Measurements from ENCODE around the gene NRGN.

Gene NRGN

GRCh38 chr11:124727474-124727873 is 12.3 kb upstream of the NRGN start:
- Mint-ChIP-seq H3K9me3 (no peaks in the 10 kb centered on the region), H3K27me3 (ENCODE audit: low read depth) (peaks cover 32% of the 10 kb centered on the region), H3K27ac (no peak overlapping the region), H3K36me3 (ENCODE audit: low read depth) (no peaks in the 10 kb centered on the region), H3K4me3 (no peak overlapping the region), H3K4me1 (ENCODE audit: low read depth) (no peaks in the 10 kb centered on the region)
- no peak for DNase-seq (ENCODE audit: low spot score)

- no peaks in the 10 kb centered on the region for H3K4me1 Mint-ChIP-seq (ENCODE audit: low read depth)
- H3K4me3 Mint-ChIP-seq: no peak overlapping the region
- no peaks in the 10 kb centered on the region for H3K9me3 Mint-ChIP-seq
- no peak for DNase-seq (ENCODE audit: low spot score)
- H3K36me3 Mint-ChIP-seq (ENCODE audit: low read depth): no peaks in the 10 kb centered on the region
- H3K27ac Mint-ChIP-seq: no peak overlapping the region
- peaks cover 27% of the 10 kb centered on the region for H3K27me3 Mint-ChIP-seq (ENCODE audit: low read depth)
Measured at GRCh38 chr11:124728134-124728533, 11.6 kb upstream of the NRGN start.

- no peak for DNase-seq (ENCODE audit: low spot score)
- no peak overlapping the region for H3K4me3 Mint-ChIP-seq
- H3K27me3 Mint-ChIP-seq (ENCODE audit: low read depth): peaks cover 24% of the 10 kb centered on the region
- no peak overlapping the region for H3K27ac Mint-ChIP-seq
- H3K4me1 Mint-ChIP-seq (ENCODE audit: low read depth): no peaks in the 10 kb centered on the region
- H3K9me3 Mint-ChIP-seq: no peaks in the 10 kb centered on the region
- no peaks in the 10 kb centered on the region for H3K36me3 Mint-ChIP-seq (ENCODE audit: low read depth)
Measured at GRCh38 chr11:124729571-124729970, 10.2 kb upstream of the NRGN start.

GRCh38 chr11:124732230-124732629 is 7.5 kb upstream of the NRGN start:
- no peaks in the 10 kb centered on the region for H3K9me3 Mint-ChIP-seq
- H3K27me3 Mint-ChIP-seq (ENCODE audit: low read depth): peaks cover 26% of the 10 kb centered on the region

GRCh38 chr11:124736736-124737135 is 3.0 kb upstream of the NRGN start:
- no peaks in the 10 kb centered on the region for H3K9me3 Mint-ChIP-seq
- no peak for DNase-seq (ENCODE audit: low spot score)
- H3K27me3 Mint-ChIP-seq (ENCODE audit: low read depth): peaks cover 50% of the 10 kb centered on the region
- H3K36me3 Mint-ChIP-seq (ENCODE audit: low read depth): no peaks in the 10 kb centered on the region
- peaks cover 12% of the 10 kb centered on the region for H3K4me1 Mint-ChIP-seq (ENCODE audit: low read depth)
- no peak overlapping the region for H3K4me3 Mint-ChIP-seq
- H3K27ac Mint-ChIP-seq: no peak overlapping the region

More at GRCh38 chr11:124732230-124732629, 7.5 kb upstream of the NRGN start:
- no peak overlapping the region for H3K27ac Mint-ChIP-seq
- no peaks in the 10 kb centered on the region for H3K4me1 Mint-ChIP-seq (ENCODE audit: low read depth)
- DNase-seq (ENCODE audit: low spot score): no peak
- H3K36me3 Mint-ChIP-seq (ENCODE audit: low read depth): no peaks in the 10 kb centered on the region
- H3K4me3 Mint-ChIP-seq: no peak overlapping the region

- Mint-ChIP-seq H3K36me3 (ENCODE audit: low read depth) (no peaks in the 10 kb centered on the region), H3K4me1 (ENCODE audit: low read depth) (peaks cover 12% of the 10 kb centered on the region), H3K27ac (no peak overlapping the region), H3K4me3 (no peak overlapping the region), H3K27me3 (ENCODE audit: low read depth) (peaks cover 53% of the 10 kb centered on the region), H3K9me3 (no peaks in the 10 kb centered on the region)
- DNase-seq (ENCODE audit: low spot score): no peak
Measured at GRCh38 chr11:124737638-124738305, 2.0 kb upstream of the NRGN start.

GRCh38 chr11:124738713-124739478 is 846 bp upstream of the NRGN start:
- peaks cover 12% of the 10 kb centered on the region for H3K4me1 Mint-ChIP-seq (ENCODE audit: low read depth)

GRCh38 chr11:124740277-124740882 is 638 bp downstream of the NRGN start:
- Mint-ChIP-seq H3K27ac (no peak overlapping the region), H3K4me1 (ENCODE audit: low read depth) (peaks cover 12% of the 10 kb centered on the region), H3K4me3 (peak overlapping the region; percentile 80), H3K9me3 (no peaks in the 10 kb centered on the region), H3K36me3 (ENCODE audit: low read depth) (no peaks in the 10 kb centered on the region), H3K27me3 (ENCODE audit: low read depth) (peaks cover 50% of the 10 kb centered on the region)
- DNase-seq (ENCODE audit: low spot score): peak; percentile 56

More at GRCh38 chr11:124738713-124739478, 846 bp upstream of the NRGN start:
- Mint-ChIP-seq H3K27me3 (ENCODE audit: low read depth) (peaks cover 57% of the 10 kb centered on the region), H3K27ac (no peak overlapping the region), H3K36me3 (ENCODE audit: low read depth) (no peaks in the 10 kb centered on the region), H3K4me3 (peak overlapping the region; percentile 80), H3K9me3 (no peaks in the 10 kb centered on the region)
- no peak for DNase-seq (ENCODE audit: low spot score)

- no peaks in the 10 kb centered on the region for H3K9me3 Mint-ChIP-seq
- H3K36me3 Mint-ChIP-seq (ENCODE audit: low read depth): no peaks in the 10 kb centered on the region
- H3K4me1 Mint-ChIP-seq (ENCODE audit: low read depth): peaks cover 15% of the 10 kb centered on the region
- peaks cover 36% of the 10 kb centered on the region for H3K27me3 Mint-ChIP-seq (ENCODE audit: low read depth)
- DNase-seq (ENCODE audit: low spot score): no peak
- no peak overlapping the region for H3K27ac Mint-ChIP-seq
- no peak overlapping the region for H3K4me3 Mint-ChIP-seq
Measured at GRCh38 chr11:124742555-124742954, 2.8 kb downstream of the NRGN start.

- Mint-ChIP-seq H3K9me3 (no peaks in the 10 kb centered on the region), H3K4me1 (ENCODE audit: low read depth) (peaks cover 15% of the 10 kb centered on the region), H3K27me3 (ENCODE audit: low read depth) (peaks cover 35% of the 10 kb centered on the region), H3K36me3 (ENCODE audit: low read depth) (no peaks in the 10 kb centered on the region), H3K4me3 (no peak overlapping the region), H3K27ac (no peak overlapping the region)
- DNase-seq (ENCODE audit: low spot score): no peak
Measured at GRCh38 chr11:124743050-124743449, 3.3 kb downstream of the NRGN start.

- peak overlapping the region; percentile 42 for H3K4me3 Mint-ChIP-seq
- peaks cover 10% of the 10 kb centered on the region for H3K4me1 Mint-ChIP-seq (ENCODE audit: low read depth)
- DNase-seq (ENCODE audit: low spot score): no peak
- H3K36me3 Mint-ChIP-seq (ENCODE audit: low read depth): no peaks in the 10 kb centered on the region
- H3K27me3 Mint-ChIP-seq (ENCODE audit: low read depth): peaks cover 21% of the 10 kb centered on the region
- H3K9me3 Mint-ChIP-seq: no peaks in the 10 kb centered on the region
- H3K27ac Mint-ChIP-seq: no peak overlapping the region
Measured at GRCh38 chr11:124745270-124745834, 5.6 kb downstream of the NRGN start.

GRCh38 chr11:124745835-124746620 is 6.3 kb downstream of the NRGN start:
- peak overlapping the region; percentile 93 for H3K27ac Mint-ChIP-seq
- H3K27me3 Mint-ChIP-seq (ENCODE audit: low read depth): peaks cover 14% of the 10 kb centered on the region
- no peak for DNase-seq (ENCODE audit: low spot score)
- no peaks in the 10 kb centered on the region for H3K36me3 Mint-ChIP-seq (ENCODE audit: low read depth)
- H3K4me3 Mint-ChIP-seq: peak overlapping the region; percentile 96
- H3K9me3 Mint-ChIP-seq: no peaks in the 10 kb centered on the region
- peaks cover 5% of the 10 kb centered on the region for H3K4me1 Mint-ChIP-seq (ENCODE audit: low read depth)

GRCh38 chr11:124746621-124747243 is 7.0 kb downstream of the NRGN start:
- no peaks in the 10 kb centered on the region for H3K9me3 Mint-ChIP-seq
- no peaks in the 10 kb centered on the region for H3K36me3 Mint-ChIP-seq (ENCODE audit: low read depth)
- H3K27me3 Mint-ChIP-seq (ENCODE audit: low read depth): peaks cover 7% of the 10 kb centered on the region
- H3K27ac Mint-ChIP-seq: peak overlapping the region; percentile 93
- peaks cover 5% of the 10 kb centered on the region for H3K4me1 Mint-ChIP-seq (ENCODE audit: low read depth)
- peak overlapping the region; percentile 96 for H3K4me3 Mint-ChIP-seq
- DNase-seq (ENCODE audit: low spot score): peak; percentile 72
